MM.1S (cell line): ENCODE measurements around the gene AQP1.

ENCODE experiments used
- DNase-seq: peaks from one replicate; pipeline ENCODE4 v3.0.0-alpha.2; 2015
- H2AFZ ChIP-seq: fragments of 300-600 bp; sonication (generic); 2 replicates; pipeline ENCODE4 v1.6.0; 2016; ENCODE audit warnings: antibody characterized with exemption, low read length
- H3F3A ChIP-seq: fragments of 300-600 bp; sonication (generic); 2 replicates; pipeline ENCODE4 v1.6.1; 2016; ENCODE audit warnings: mild to moderate bottlenecking, antibody characterized with exemption, low read length, moderate library complexity, mixed read lengths; ENCODE audit not compliant: insufficient read depth
- H3K27ac ChIP-seq: fragments of 300-600 bp; sonication (generic); 2 replicates; pipeline ENCODE4 v1.5.1; 2016; ENCODE audit warnings: mild to moderate bottlenecking, low read length
- H3K27me3 ChIP-seq: fragments of 300-600 bp; sonication (generic); replicated peaks from 2 replicates; pipeline ENCODE4 v1.6.0; 2016; ENCODE audit warnings: low read length; ENCODE audit not compliant: insufficient read depth
- H3K36me3 ChIP-seq: fragments of 300-600 bp; sonication (generic); replicated peaks from 2 replicates; pipeline ENCODE4 v1.6.1; 2016; ENCODE audit warnings: mild to moderate bottlenecking, low read length, mixed read lengths; ENCODE audit not compliant: insufficient read depth
- H3K4me1 ChIP-seq: fragments of 300-600 bp; sonication (generic); 2 replicates; pipeline ENCODE4 v1.6.1; 2016; ENCODE audit warnings: low read length, mixed read lengths
- H3K4me2 ChIP-seq: fragments of 300-600 bp; sonication (generic); 2 replicates; pipeline ENCODE4 v1.6.0; 2016; ENCODE audit warnings: low read depth, low read length
- H3K4me3 ChIP-seq: fragments of 300-600 bp; sonication (generic); 2 replicates; pipeline ENCODE4 v1.5.1; 2016; ENCODE audit warnings: low read length, mixed read lengths
- H3K79me2 ChIP-seq: fragments of 300-600 bp; sonication (generic); 2 replicates; pipeline ENCODE4 v1.6.1; 2016; ENCODE audit warnings: mixed run types, low read length, mixed read lengths
- H3K9ac ChIP-seq: fragments of 300-600 bp; sonication (generic); 2 replicates; pipeline ENCODE4 v1.6.1; 2016; ENCODE audit warnings: low read length, mixed read lengths
- H3K9me2 ChIP-seq: fragments of 300-600 bp; sonication (generic); replicated peaks from 2 replicates; pipeline ENCODE4 v1.6.1; 2016; ENCODE audit warnings: mild to moderate bottlenecking, low read length, mixed read lengths; ENCODE audit not compliant: insufficient read depth
- H3K9me3 ChIP-seq: fragments of 300-600 bp; sonication (generic); replicated peaks from 2 replicates; pipeline ENCODE4 v1.6.1; 2016; ENCODE audit warnings: mild to moderate bottlenecking, low read length, mixed read lengths; ENCODE audit not compliant: insufficient read depth
- H4K20me1 ChIP-seq: fragments of 300-600 bp; sonication (generic); 2 replicates; pipeline ENCODE4 v1.6.1; 2016; ENCODE audit warnings: mild to moderate bottlenecking, low read length, moderate library complexity, mixed read lengths; ENCODE audit not compliant: insufficient read depth
- CTCF ChIP-seq: fragments of 300-600 bp; sonication (generic); IDR thresholded peaks from 2 replicates; pipeline ENCODE4 v1.5.1; 2016; ENCODE audit warnings: antibody characterized with exemption, low read length, mixed read lengths
- EZH2 ChIP-seq: fragments of 300-600 bp; sonication (generic); optimal IDR thresholded peaks from 2 replicates; pipeline ENCODE3; 2017; ENCODE audit warnings: low read depth, mild to moderate bottlenecking, antibody characterized with exemption, low read length, mixed read lengths
- EZH2phosphoT487 ChIP-seq: fragments of 300-600 bp; sonication (generic); IDR thresholded peaks from 2 replicates; pipeline ENCODE4 v1.6.1; 2018; ENCODE audit warnings: antibody characterized with exemption, low read length

The AQP1 gene

GRCh38 chr7:30896036-30896435, 15.6 kb upstream of the AQP1 start:
- H3K9me2 ChIP-seq: no peaks in the 10 kb centered on the region
- no peak overlapping the region for H3K9ac ChIP-seq
- H3K4me1 ChIP-seq: no peaks in the 10 kb centered on the region

GRCh38 chr7:30896783-30897637, 14.6 kb upstream of the AQP1 start:
- Histone ChIP-seq H3K9me3 (no peaks in the 10 kb centered on the region), H3K27ac (no peak overlapping the region), H3K27me3 (no peaks in the 10 kb centered on the region), H3K4me2 (no peak overlapping the region), H3K36me3 (no peaks in the 10 kb centered on the region), H3K79me2 (no peaks in the 10 kb centered on the region), H3K9ac (no peak overlapping the region), H2AFZ (no peak overlapping the region), H3K9me2 (no peaks in the 10 kb centered on the region), H3F3A (no peaks in the 10 kb centered on the region), H4K20me1 (no peaks in the 10 kb centered on the region), H3K4me3 (no peak overlapping the region), H3K4me1 (no peaks in the 10 kb centered on the region)
- no peak for DNase-seq
- no peak for TF ChIP-seq EZH2
- TF ChIP-seq EZH2phosphoT487: no peak
- TF ChIP-seq CTCF: no peak

More at GRCh38 chr7:30896036-30896435, 15.6 kb upstream of the AQP1 start:
- Histone ChIP-seq H3K9me3 (no peaks in the 10 kb centered on the region), H2AFZ (no peak overlapping the region), H3K27ac (no peak overlapping the region), H3K4me3 (no peak overlapping the region), H3K36me3 (no peaks in the 10 kb centered on the region), H3K4me2 (no peak overlapping the region), H4K20me1 (no peaks in the 10 kb centered on the region), H3F3A (no peaks in the 10 kb centered on the region), H3K79me2 (no peaks in the 10 kb centered on the region), H3K27me3 (no peaks in the 10 kb centered on the region)
- no peak for DNase-seq
- TF ChIP-seq CTCF (no peak), EZH2 (no peak), EZH2phosphoT487 (no peak)

- H3K9ac ChIP-seq: no peak overlapping the region
- no peak overlapping the region for H3K4me2 ChIP-seq
- H4K20me1 ChIP-seq: no peaks in the 10 kb centered on the region
- H3F3A ChIP-seq: no peaks in the 10 kb centered on the region
- no peaks in the 10 kb centered on the region for H3K27me3 ChIP-seq
- H3K79me2 ChIP-seq: no peaks in the 10 kb centered on the region
- no peak overlapping the region for H3K27ac ChIP-seq
- TF ChIP-seq EZH2phosphoT487 (no peak), CTCF (no peak), EZH2 (no peak)
- no peaks in the 10 kb centered on the region for H3K9me2 ChIP-seq
- H3K4me3 ChIP-seq: no peak overlapping the region
- DNase-seq: no peak
- no peaks in the 10 kb centered on the region for H3K4me1 ChIP-seq
- no peaks in the 10 kb centered on the region for H3K9me3 ChIP-seq
- H2AFZ ChIP-seq: no peak overlapping the region
- H3K36me3 ChIP-seq: no peaks in the 10 kb centered on the region
Measured at GRCh38 chr7:30897770-30898169, 13.9 kb upstream of the AQP1 start.
